Fibroblast of pulmonary artery (primary cell): Measurements from ENCODE around the gene HYCC1.

Experiments used
- DNase-seq: peaks from one replicate; pipeline ENCODE4 v3.0.0-alpha.2; 2010; ENCODE audit warnings: low read depth
- H3K4me3 ChIP-seq: replicated peaks from 2 replicates; pipeline ENCODE4 v1.5.1; 2011; ENCODE audit warnings: low read depth, mild to moderate bottlenecking, control low read depth, low read length, moderate library complexity
- TF ChIP-seq, protein P1 (sequence below): IDR thresholded peaks from 2 replicates; pipeline ENCODE4 v1.5.1; 2011; ENCODE audit warnings: mild to moderate bottlenecking, control low read depth, low read length, inconsistent platforms; ENCODE audit errors: missing control alignments

The HYCC1 gene

DNA sequence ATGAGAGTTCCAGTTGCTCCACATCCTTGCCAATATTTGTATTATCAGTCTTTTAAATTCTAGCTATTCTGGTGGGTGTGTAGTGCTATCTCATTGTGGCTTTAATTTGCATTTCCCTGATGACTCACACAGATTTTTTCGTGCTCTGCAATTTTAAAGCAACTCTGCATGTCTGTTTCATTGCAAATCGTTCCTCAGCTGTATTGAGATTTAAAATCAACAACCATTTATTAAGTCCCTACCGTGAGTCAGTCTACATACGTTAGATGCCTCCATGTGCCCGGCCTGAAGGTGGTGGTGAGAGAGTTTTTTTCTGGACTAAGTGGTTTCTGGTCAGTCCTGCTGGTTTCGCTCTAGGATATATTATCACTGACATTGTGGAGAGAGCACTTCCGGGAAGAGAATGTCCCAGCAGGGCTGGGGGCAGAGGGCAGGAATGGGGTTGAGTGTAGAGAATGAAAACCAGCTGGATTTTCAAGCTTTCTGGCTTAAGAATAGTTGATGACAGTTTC, 8.4 kb upstream of the HYCC1 start:
- peak; percentile 85 for DNase-seq
- TF ChIP-seq, protein P1, sequence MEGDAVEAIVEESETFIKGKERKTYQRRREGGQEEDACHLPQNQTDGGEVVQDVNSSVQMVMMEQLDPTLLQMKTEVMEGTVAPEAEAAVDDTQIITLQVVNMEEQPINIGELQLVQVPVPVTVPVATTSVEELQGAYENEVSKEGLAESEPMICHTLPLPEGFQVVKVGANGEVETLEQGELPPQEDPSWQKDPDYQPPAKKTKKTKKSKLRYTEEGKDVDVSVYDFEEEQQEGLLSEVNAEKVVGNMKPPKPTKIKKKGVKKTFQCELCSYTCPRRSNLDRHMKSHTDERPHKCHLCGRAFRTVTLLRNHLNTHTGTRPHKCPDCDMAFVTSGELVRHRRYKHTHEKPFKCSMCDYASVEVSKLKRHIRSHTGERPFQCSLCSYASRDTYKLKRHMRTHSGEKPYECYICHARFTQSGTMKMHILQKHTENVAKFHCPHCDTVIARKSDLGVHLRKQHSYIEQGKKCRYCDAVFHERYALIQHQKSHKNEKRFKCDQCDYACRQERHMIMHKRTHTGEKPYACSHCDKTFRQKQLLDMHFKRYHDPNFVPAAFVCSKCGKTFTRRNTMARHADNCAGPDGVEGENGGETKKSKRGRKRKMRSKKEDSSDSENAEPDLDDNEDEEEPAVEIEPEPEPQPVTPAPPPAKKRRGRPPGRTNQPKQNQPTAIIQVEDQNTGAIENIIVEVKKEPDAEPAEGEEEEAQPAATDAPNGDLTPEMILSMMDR = no peak
- peak overlapping the region; percentile 10 for H3K4me3 ChIP-seq

DNA sequence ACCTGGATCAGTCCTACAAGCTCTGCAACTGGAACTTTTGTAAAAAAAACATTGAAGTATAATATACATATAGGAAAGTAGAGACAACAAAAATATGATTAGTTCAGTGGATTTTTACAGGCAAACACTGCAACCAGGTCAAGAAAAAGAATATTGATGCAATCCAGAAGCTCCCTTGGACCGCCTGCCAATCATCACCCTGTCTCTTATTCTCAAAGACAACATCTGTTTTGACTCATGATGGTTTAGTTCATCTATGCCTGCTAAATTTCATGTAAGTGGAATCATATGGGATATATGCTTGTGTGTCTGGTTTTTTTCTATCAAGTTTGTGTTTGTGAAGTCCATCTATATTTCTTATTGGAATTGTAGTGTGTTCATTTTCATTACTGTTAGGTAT, 7.7 kb upstream of the HYCC1 start:
- no peak for DNase-seq
- TF ChIP-seq, protein P1 = no peak
- no peak overlapping the region for H3K4me3 ChIP-seq

DNA sequence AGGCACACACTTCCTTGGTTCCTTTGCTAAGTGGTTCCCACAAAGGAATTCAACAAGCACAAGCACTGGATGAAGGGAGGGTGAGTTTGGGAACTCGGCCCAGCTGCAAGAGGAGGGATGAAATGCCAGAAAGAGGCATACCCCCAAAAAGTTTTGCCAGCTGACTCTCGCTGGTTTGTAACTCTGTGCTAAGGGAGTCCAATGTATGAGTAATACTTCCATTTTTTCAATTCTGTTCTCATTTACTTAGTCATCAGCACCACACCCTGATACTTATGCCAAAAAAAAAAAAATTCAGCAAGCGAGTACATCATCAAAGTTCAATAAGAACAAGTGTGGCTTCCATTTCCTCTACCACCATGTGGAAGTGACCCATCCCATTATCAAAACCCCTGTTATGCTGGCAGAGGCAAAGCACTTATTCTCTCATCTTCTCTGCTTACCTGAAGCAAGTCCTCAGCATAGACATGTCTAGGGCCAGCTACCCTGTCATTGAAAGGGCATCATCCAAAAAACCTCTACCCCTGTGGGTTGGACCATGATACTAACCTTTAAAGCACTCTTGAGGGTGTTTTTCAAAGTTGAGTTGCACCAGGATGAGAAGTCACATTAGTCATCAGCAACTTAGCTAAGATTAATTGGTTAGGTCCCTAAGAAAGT, 6.9 kb upstream of the HYCC1 start:
- no peak overlapping the region for H3K4me3 ChIP-seq
- TF ChIP-seq, protein P1 = no peak
- peak; percentile 84 for DNase-seq

DNA sequence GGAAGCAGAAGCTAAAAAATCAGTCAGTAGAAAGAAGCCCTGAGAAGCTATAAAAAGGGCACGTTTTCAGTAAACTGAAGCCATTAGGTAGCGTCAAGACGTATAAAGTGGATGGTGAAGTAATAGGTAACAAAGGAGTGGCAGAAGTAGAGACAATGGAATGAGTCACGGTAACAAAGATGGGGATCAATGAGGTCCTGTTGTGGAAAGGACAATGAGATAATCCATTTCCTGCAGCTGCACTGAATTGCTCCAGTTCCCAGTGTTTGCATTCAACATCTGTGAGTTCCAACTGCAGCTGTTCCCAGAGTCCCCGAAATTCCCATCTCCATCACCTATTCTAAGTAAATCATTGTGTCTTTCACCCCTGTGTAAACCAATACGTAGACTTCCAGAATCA, 4.8 kb upstream of the HYCC1 start:
- DNase-seq = peak; percentile 67
- TF ChIP-seq, protein P1 = no peak
- H3K4me3 ChIP-seq = no peak overlapping the region

DNA sequence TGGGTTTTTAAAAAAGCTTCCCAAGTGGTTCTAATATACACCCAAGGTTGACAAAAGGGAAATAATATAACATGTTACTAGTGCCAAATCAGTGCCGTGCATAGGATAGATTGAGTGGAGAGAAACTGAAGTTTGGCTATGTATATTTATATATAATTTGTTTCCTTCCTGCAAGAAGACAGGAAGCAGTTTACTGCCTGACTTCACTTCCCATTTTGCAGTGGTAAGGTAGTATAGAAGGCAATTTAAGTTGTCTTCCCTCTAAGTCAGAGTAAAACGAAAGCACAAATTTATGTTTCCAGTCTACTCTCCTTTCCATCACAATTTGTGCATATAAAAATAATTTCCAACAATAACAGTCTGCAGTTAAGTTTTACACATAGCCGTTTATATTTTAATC, 3.4 kb upstream of the HYCC1 start:
- TF ChIP-seq, protein P1 = no peak
- DNase-seq = no peak
- no peak overlapping the region for H3K4me3 ChIP-seq

DNA sequence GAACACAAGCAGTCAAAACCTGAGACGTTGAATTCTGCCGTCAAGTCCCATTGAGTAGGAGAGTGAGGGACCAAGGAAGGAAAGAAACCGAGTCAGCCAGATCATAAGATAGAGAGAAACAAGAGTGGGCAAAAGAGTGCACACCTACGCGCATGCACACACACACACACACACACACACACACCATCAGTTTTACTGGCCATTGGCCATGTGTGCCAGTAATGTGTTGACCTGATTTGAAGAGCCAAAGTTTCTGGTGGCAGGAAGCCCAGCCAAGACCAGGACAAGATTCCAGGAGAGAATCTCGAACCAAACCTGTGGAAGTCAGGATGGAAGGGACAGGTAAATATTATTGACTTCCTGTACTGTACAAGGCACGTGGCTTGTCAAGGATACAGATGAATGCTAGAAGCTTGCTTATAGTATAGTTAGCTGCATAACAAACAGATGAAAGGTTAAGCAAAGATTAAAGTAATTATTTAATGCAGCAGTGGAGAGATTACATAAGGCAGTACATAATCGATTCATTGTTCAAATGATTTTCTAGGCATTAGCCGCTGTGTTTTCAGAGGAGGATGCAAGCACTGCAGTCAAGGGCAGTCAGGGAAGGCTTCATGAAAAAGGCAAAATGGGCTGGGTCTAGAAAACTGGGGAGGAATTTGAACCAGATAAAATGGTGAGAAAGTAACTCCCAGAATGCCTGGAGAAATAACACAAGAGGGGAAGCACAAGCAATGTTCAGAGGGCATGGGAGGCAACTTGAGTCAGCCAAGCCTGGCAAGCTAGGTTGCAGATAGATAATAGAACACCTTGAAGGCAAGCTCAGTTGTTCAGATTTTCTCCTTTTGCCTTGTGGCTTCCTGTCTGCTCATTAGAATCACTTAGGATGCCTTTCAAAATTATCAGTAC, 2.7 kb upstream of the HYCC1 start:
- no peak for DNase-seq
- H3K4me3 ChIP-seq = no peak overlapping the region
- TF ChIP-seq, protein P1 = no peak
